ENCODE data around the gene SP3. TPM values are rescaled to one million over a fixed set of nuclear protein-coding genes. Genes with fewer than 3 reads are reported as not detected.

SP3 gene
- polyA plus RNA-seq, 1 donor (not counting 4 experiments of a cell fraction or from before 2014, with no cell fraction given): 46.7 TPM

DNA sequence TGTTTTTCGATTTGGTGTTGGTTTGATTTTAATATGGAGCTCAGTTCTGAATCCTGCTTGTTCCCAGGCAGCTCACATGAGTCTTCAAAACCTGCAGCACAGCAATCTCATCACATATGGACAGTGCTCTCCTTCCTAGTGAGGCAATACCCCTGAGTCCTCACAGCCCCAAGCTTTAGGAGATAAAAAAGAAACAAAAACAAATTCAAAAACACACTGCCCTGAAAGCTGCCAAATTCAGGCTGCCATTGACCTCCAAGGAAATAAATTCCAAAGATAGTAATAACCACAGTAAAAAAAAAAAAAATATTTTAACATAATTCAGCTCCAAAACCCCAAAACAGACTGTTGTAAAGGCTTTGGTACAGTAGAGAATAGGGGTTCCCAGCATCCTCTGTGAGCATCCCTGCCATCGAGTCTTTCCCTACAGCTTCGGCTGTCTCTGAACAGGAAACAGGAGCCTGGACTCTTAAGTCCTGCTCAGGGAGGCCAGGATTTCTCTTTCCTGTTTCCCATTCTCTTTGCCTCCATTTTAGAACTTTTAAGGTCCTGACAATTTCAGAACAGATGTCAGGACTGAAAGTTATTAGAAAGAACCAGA is 14.7 kb upstream of the SP3 start:
- Histone ChIP-seq H4K20me1 (ENCODE audit: control insufficient read depth, extremely low read depth, insufficient read depth, low read length) (no peaks in the 10 kb centered on the region), H3K9me3 (ENCODE audit: control insufficient read depth, low read depth, low read length) (no peaks in the 10 kb centered on the region), H3K9ac (ENCODE audit: control insufficient read depth, extremely low read depth, insufficient read depth, low read length) (no peak overlapping the region), H3K4me3 (ENCODE audit: control insufficient read depth in 2 of 3, extremely low read depth in 1 of 3, insufficient read depth in 2 of 3, low read depth in 1 of 3, low read length in 3 of 3) (no peak overlapping the region), H3K4me2 (ENCODE audit: control insufficient read depth, extremely low read depth, insufficient read depth, low read depth, low read length) (no peak overlapping the region), H3K79me2 (ENCODE audit: control insufficient read depth, insufficient read depth, low read length) (no peaks in the 10 kb centered on the region), H3K9me1 (ENCODE audit: control insufficient read depth, extremely low read depth, insufficient read depth, low read length) (peaks cover 3% of the 10 kb centered on the region), H3K27ac (ENCODE audit: control insufficient read depth, insufficient read depth, low read length) (no peak overlapping the region), H3K27me3 (ENCODE audit: control insufficient read depth, extremely low read depth, insufficient read depth, low read length) (no peaks in the 10 kb centered on the region), H3K4me1 (ENCODE audit: control insufficient read depth, extremely low read depth, insufficient read depth, low read length) (peaks cover 23% of the 10 kb centered on the region), H3K36me3 (ENCODE audit: control insufficient read depth in 2 of 2, extremely low read depth in 1 of 2, insufficient read depth in 2 of 2, low read length in 2 of 2) (no peaks in the 10 kb centered on the region), H2AFZ (ENCODE audit: control insufficient read depth, low read length) (no peak overlapping the region)
- FAIRE-seq: no peak
- no peak for TF ChIP-seq EZH2 (IDR thresholded peaks at IDR 0.05; ENCODE audit: low read length)
- TF ChIP-seq, protein P1, sequence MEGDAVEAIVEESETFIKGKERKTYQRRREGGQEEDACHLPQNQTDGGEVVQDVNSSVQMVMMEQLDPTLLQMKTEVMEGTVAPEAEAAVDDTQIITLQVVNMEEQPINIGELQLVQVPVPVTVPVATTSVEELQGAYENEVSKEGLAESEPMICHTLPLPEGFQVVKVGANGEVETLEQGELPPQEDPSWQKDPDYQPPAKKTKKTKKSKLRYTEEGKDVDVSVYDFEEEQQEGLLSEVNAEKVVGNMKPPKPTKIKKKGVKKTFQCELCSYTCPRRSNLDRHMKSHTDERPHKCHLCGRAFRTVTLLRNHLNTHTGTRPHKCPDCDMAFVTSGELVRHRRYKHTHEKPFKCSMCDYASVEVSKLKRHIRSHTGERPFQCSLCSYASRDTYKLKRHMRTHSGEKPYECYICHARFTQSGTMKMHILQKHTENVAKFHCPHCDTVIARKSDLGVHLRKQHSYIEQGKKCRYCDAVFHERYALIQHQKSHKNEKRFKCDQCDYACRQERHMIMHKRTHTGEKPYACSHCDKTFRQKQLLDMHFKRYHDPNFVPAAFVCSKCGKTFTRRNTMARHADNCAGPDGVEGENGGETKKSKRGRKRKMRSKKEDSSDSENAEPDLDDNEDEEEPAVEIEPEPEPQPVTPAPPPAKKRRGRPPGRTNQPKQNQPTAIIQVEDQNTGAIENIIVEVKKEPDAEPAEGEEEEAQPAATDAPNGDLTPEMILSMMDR (optimal IDR thresholded peaks at IDR 0.05 in 1 of 3, IDR thresholded peaks at IDR 0.05 in 1 of 3, conservative IDR thresholded peaks at IDR 0.05 in 1 of 3; ENCODE audit: extremely low read depth in 1 of 3, insufficient read depth in 2 of 3, low read length in 3 of 3): no peak
- DNase-seq (ENCODE audit: low read depth, low spot score): no peak
- dilution Hi-C loops (cut with MboI; ENCODE audit: extremely low pct_ligation_motif_present, low sequenced_read_pairs): no loop called here

- Histone ChIP-seq H4K20me1 (ENCODE audit: control insufficient read depth, extremely low read depth, insufficient read depth, low read length) (no peaks in the 10 kb centered on the region), H2AFZ (ENCODE audit: control insufficient read depth, low read length) (no peak overlapping the region), H3K9me1 (ENCODE audit: control insufficient read depth, extremely low read depth, insufficient read depth, low read length) (peaks cover 3% of the 10 kb centered on the region), H3K9ac (ENCODE audit: control insufficient read depth, extremely low read depth, insufficient read depth, low read length) (no peak overlapping the region), H3K36me3 (ENCODE audit: control insufficient read depth in 2 of 2, extremely low read depth in 1 of 2, insufficient read depth in 2 of 2, low read length in 2 of 2) (no peaks in the 10 kb centered on the region), H3K9me3 (ENCODE audit: control insufficient read depth, low read depth, low read length) (no peaks in the 10 kb centered on the region), H3K4me2 (ENCODE audit: control insufficient read depth, extremely low read depth, insufficient read depth, low read depth, low read length) (no peak overlapping the region), H3K27ac (ENCODE audit: control insufficient read depth, insufficient read depth, low read length) (no peak overlapping the region), H3K79me2 (ENCODE audit: control insufficient read depth, insufficient read depth, low read length) (no peaks in the 10 kb centered on the region), H3K27me3 (ENCODE audit: control insufficient read depth, extremely low read depth, insufficient read depth, low read length) (no peaks in the 10 kb centered on the region), H3K4me1 (ENCODE audit: control insufficient read depth, extremely low read depth, insufficient read depth, low read length) (peaks cover 12% of the 10 kb centered on the region), H3K4me3 (ENCODE audit: control insufficient read depth in 2 of 3, extremely low read depth in 1 of 3, insufficient read depth in 2 of 3, low read depth in 1 of 3, low read length in 3 of 3) (no peak overlapping the region)
- dilution Hi-C loops (cut with MboI; ENCODE audit: extremely low pct_ligation_motif_present, low sequenced_read_pairs): no loop called here
- no peak for TF ChIP-seq EZH2 (IDR thresholded peaks at IDR 0.05; ENCODE audit: low read length)
- TF ChIP-seq, protein P1 (optimal IDR thresholded peaks at IDR 0.05 in 1 of 3, IDR thresholded peaks at IDR 0.05 in 1 of 3, conservative IDR thresholded peaks at IDR 0.05 in 1 of 3; ENCODE audit: extremely low read depth in 1 of 3, insufficient read depth in 2 of 3, low read length in 3 of 3): no peak
- DNase-seq (ENCODE audit: low read depth, low spot score): no peak
- no peak for FAIRE-seq
Observed at GRCh38 chr2:173978447-173978846, 13.3 kb upstream of the SP3 start.

Measured in keratinocyte (primary cell).